Kidney tubule cell (primary cell): ENCODE measurements around the gene AKT2.
"Not testable (repeated sequence)": the region's sequence is repeated elsewhere in the genome, so short reads cannot be mapped to it uniquely, and the experiment has no call there.

Experiments
- DNase-seq: peaks from one replicate; pipeline ENCODE4 v3.0.0-alpha.2; 2018; ENCODE audit warnings: low spot score

AKT2 gene

GRCh38 chr19:40284501-40285352, at the start of gene AKT2:
Gene AKT2 (minus strand): TSS chr19:40285345. CDS start chr19:40265267, 20,078 bp downstream.
- no peak for DNase-seq

GRCh38 chr19:40333083-40333482, 47.9 kb upstream of the AKT2 start:
- not testable (repeated sequence) for DNase-seq

GRCh38 chr19:40332669-40333068, 47.5 kb upstream of the AKT2 start:
- no peak for DNase-seq

GRCh38 chr19:40331052-40331451, 45.9 kb upstream of the AKT2 start:
- no peak for DNase-seq

- no peak for DNase-seq
Measured at GRCh38 chr19:40326201-40326600, 41.1 kb upstream of the AKT2 start.

- no peak for DNase-seq
Measured at GRCh38 chr19:40323705-40324104, 38.6 kb upstream of the AKT2 start.

- no peak for DNase-seq
Measured at GRCh38 chr19:40322951-40323615, 37.9 kb upstream of the AKT2 start.

GRCh38 chr19:40322271-40322610, 37.1 kb upstream of the AKT2 start:
- no peak for DNase-seq

- no peak for DNase-seq
Measured at GRCh38 chr19:40321566-40322270, 36.6 kb upstream of the AKT2 start.

- DNase-seq, result no peak
Measured at GRCh38 chr19:40321076-40321475, 35.9 kb upstream of the AKT2 start.

- DNase-seq, result no peak
Measured at GRCh38 chr19:40320558-40320935, 35.4 kb upstream of the AKT2 start.

- DNase-seq, result no peak
Measured at GRCh38 chr19:40317338-40317737, 32.2 kb upstream of the AKT2 start.

- DNase-seq, result no peak
Measured at GRCh38 chr19:40315812-40316470, 30.8 kb upstream of the AKT2 start.

- DNase-seq, result no peak
Measured at GRCh38 chr19:40314656-40315055, 29.5 kb upstream of the AKT2 start.

GRCh38 chr19:40313229-40313983, 28.3 kb upstream of the AKT2 start:
- DNase-seq, result no peak

- no peak for DNase-seq
Measured at GRCh38 chr19:40312533-40312932, 27.4 kb upstream of the AKT2 start.

- no peak for DNase-seq
Measured at GRCh38 chr19:40309666-40310065, 24.5 kb upstream of the AKT2 start.

GRCh38 chr19:40305403-40305802, 20.3 kb upstream of the AKT2 start:
- peak; percentile 79 for DNase-seq

GRCh38 chr19:40304306-40304705, 19.2 kb upstream of the AKT2 start:
- no peak for DNase-seq

- no peak for DNase-seq
Measured at GRCh38 chr19:40303765-40304164, 18.6 kb upstream of the AKT2 start.

GRCh38 chr19:40302224-40303011, 17.3 kb upstream of the AKT2 start:
- no peak for DNase-seq
